HG02943 (cell line): ENCODE data around the gene ADAD2.

Experiments used
- ATAC-seq: cut with Tn5 transposase; IDR thresholded peaks from one replicate; pipeline ENCODE4 v1.9.1; 2021; ENCODE audit warnings: mild to moderate bottlenecking, low read depth, moderate library complexity; ENCODE audit not compliant: unreplicated experiment

Gene ADAD2

GRCh38 chr16:84190731-84191388 is at the start of gene ADAD2:
Gene ADAD2, plus strand, starts transcription at chr16:84191157. Its CDS starts 74 bp downstream, at chr16:84191231.
- ATAC-seq, result no peak

- ATAC-seq, result no peak
Measured at GRCh38 chr16:84143081-84143480, 47.9 kb upstream of the ADAD2 start.

GRCh38 chr16:84143784-84144199 is 47.2 kb upstream of the ADAD2 start:
- no peak for ATAC-seq

- peak; percentile 34 for ATAC-seq
Measured at GRCh38 chr16:84144209-84144858, 46.6 kb upstream of the ADAD2 start.

GRCh38 chr16:84144859-84145639 is 45.9 kb upstream of the ADAD2 start, which contains the start of the genes DNAAF1 and HSDL1:
Gene DNAAF1, plus strand, starts transcription at chr16:84145308. Its CDS starts 133 bp downstream, at chr16:84145441.
Gene HSDL1, minus strand, starts transcription at chr16:84145177. Its CDS starts 13,856 bp downstream, at chr16:84131321.
- peak; percentile 55 for ATAC-seq

- ATAC-seq, result no peak
Measured at GRCh38 chr16:84150926-84151325, 40.0 kb upstream of the ADAD2 start.

GRCh38 chr16:84153660-84154214 is 37.2 kb upstream of the ADAD2 start:
- no peak for ATAC-seq

- ATAC-seq, result no peak
Measured at GRCh38 chr16:84155226-84155625, 35.7 kb upstream of the ADAD2 start.

- ATAC-seq, result no peak
Measured at GRCh38 chr16:84155771-84156170, 35.2 kb upstream of the ADAD2 start.

- no peak for ATAC-seq
Measured at GRCh38 chr16:84156342-84156784, 34.6 kb upstream of the ADAD2 start.

- ATAC-seq, result no peak
Measured at GRCh38 chr16:84159007-84159406, 31.9 kb upstream of the ADAD2 start.

GRCh38 chr16:84159800-84160199 is 31.2 kb upstream of the ADAD2 start:
- ATAC-seq, result no peak

GRCh38 chr16:84161037-84161436 is 29.9 kb upstream of the ADAD2 start:
- ATAC-seq, result no peak

- ATAC-seq, result no peak
Measured at GRCh38 chr16:84161801-84162200, 29.2 kb upstream of the ADAD2 start.

- ATAC-seq, result no peak
Measured at GRCh38 chr16:84165746-84166145, 25.2 kb upstream of the ADAD2 start.

GRCh38 chr16:84166796-84167695 is 23.9 kb upstream of the ADAD2 start:
- ATAC-seq, result no peak

GRCh38 chr16:84169765-84170310 is 21.1 kb upstream of the ADAD2 start:
- no peak for ATAC-seq

- ATAC-seq, result no peak
Measured at GRCh38 chr16:84174396-84174795, 16.6 kb upstream of the ADAD2 start.

- ATAC-seq, result peak; percentile 80
Measured at GRCh38 chr16:84175350-84176081, 15.4 kb upstream of the ADAD2 start.
